ENCODE measurements around the gene GOLGA6A. TPM values are rescaled to one million over a fixed set of nuclear protein-coding genes. Genes with fewer than 3 reads are reported as not detected.
"Not testable (repeated sequence)": the region's sequence is repeated elsewhere in the genome, so short reads cannot be mapped to it uniquely, and the experiment has no call there.

The GOLGA6A gene
- total RNA-seq, 1 donor from 2014 or later = 0.05 TPM

DNA sequence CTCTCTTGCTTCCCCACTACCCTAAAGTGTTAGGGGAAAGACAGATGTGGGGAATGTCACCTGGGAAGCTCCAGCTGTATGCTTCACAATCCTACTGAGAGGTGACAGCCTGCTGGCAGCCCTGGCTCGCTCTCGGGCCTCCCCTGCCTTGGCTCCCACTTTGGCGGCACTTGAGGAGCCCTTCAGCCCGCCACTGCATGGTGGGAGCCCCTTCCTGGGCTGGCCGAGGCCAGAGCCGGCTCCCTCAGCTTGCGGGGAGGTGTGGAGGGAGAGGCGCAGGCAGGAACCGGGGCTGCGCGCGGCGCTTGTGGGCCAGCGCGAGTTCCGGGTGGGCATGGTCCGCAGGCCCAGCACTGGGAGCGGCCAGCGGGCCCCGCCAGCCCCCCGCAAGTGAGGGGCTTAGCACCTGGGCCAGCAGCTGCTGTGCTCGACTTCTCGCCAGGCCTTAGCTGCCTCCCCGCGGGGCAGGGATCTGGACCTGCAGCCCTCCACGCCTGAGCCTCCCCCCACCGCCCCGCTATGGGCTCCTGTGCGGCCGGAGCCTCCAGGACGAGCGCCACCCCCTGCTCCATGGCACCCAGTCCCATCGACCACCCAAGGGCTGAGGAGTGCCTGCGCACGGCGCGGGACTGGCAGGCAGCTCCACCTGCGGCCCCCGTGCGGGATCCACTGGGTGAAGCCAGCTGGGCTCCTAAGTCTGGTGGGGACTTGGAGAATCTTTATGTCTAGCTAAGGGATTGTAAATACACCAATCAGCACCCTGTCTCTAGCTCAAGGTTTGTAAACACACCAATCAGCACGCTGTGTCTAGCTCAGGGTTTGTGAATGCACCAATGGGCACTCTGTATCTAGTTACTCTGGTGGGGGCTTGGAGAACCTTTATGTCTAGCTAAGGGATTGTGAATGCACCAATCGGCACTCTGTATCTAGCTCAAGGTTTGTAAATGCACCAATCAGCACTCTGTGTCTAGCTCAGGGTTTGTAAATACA is 29.8 kb downstream of the GOLGA6A start:
- not testable (repeated sequence) for DNase-seq (ENCODE audit: low read depth)

DNA sequence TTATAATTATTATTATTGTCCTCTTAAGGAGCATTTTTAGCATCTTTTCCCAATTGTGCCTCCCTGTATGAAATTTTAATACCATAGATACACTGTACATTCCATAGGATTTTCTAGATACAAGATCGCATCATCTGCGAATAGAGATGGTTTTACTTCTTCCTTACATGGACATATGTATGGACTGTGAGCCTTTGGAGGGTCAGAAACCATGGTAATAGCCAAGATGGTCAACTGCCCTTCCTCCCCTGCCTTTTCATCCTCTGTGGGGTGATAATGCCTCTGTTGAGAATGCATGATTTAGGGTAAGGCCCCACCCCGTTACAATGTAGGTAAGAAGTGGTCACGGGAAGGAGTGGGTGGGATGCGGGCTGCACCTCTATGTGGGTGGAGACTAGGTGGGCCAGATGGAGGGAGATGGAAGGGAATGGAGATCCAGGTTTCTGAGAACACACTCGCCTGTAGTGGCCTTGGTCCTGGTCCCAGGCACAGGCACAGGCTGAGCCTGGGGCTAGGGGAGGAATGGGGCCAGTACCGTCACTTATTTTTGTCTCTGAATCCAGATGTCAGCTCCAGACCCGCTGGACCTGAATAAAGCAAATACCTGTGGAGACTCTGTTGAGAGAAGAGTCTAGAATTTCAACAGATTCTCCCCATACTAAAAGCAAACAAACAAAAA is 31.7 kb downstream of the GOLGA6A start:
- DNase-seq (ENCODE audit: low read depth) = no peak

DNA sequence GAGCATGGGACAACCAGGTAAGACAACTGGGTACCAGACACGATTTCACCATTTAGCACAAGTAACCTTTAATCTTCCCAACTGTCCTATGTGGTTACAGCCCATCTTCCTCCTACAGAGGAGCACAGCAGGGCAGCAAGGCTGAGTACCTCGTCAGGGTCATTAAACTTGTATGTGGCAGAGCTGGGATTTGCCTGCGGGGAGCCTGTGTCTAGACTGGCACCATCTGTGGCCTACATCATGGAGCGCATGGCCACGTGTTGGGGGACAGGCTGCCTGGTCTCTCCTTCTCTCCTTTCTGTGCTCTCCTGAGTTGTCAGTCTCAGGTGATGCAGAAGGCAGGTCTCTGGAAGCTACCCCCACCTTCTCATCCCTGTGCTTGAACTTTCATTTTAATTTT is 32.2 kb downstream of the GOLGA6A start:
- DNase-seq (ENCODE audit: low read depth) = no peak

DNA sequence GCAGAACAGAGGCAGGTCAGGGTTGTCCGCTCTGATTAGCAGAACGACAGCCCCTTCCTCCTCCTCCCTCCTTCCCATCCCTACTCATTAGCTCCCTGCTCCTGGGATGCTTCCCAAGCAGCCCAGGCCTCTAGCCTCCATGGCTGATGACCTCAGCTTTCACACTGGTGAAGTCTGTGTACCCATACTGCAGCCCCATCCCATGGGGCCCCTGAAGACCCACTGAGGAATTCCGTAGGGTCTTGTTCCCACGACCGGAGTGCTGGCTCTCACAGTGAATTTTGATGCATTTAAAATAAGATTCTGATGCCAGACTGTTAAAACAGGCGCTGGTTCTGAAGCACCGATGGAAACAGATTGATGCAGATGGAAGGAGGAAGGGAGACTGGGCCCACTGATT is 36.1 kb downstream of the GOLGA6A start:
- no peak for DNase-seq (ENCODE audit: low read depth)

DNA sequence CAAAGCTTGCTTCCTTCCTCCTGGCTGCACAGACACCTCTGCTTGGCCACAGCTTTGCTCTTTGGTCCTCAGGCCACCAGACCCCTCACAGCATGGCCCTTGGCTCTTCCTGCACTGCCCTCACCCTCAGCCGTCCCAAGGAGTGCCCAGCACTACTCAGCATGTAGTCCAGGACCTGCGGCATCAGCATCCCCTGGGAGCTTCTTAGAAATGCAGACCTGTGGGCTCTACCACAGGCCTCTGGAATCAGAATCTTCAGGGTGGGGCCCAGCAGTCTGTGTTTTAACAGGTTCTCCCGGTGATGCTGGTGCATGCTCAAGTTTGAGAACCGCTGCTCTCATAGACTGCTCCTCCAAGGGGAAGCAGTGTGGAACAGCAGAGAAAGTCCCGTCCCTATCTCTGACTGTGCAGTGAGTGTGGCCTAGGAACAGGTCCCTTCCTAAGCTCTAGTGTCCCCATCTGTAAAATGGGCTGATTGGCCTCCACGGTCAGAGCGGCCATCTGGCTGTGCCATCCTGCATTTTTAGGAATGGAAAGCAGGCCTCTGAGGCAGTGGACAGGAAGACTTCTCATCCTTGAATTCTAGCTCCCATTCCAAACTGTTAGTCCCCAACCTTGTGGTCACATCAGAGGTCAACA is 36.6 kb downstream of the GOLGA6A start:
- no peak for DNase-seq (ENCODE audit: low read depth)

DNA sequence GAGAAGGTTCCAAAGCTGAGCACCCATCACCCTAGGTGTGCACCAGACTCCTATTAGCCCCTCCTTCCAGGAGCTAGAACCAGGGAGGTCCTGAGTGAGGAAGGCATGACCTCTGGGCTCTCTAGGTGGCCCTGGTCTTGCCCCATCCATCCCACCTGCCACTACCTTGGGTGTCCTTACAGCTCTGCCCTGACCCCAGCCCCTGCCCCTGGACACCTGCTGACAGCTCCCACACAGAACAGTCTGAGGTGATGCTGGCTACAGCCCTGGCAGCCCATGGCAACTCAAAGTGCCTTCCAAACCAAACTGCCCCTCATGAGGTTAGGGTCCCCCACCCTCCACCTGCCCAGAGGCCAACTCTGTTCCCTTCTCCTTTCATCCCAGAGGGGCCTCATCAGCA is 37.2 kb downstream of the GOLGA6A start:
- no peak for DNase-seq (ENCODE audit: low read depth)

DNA sequence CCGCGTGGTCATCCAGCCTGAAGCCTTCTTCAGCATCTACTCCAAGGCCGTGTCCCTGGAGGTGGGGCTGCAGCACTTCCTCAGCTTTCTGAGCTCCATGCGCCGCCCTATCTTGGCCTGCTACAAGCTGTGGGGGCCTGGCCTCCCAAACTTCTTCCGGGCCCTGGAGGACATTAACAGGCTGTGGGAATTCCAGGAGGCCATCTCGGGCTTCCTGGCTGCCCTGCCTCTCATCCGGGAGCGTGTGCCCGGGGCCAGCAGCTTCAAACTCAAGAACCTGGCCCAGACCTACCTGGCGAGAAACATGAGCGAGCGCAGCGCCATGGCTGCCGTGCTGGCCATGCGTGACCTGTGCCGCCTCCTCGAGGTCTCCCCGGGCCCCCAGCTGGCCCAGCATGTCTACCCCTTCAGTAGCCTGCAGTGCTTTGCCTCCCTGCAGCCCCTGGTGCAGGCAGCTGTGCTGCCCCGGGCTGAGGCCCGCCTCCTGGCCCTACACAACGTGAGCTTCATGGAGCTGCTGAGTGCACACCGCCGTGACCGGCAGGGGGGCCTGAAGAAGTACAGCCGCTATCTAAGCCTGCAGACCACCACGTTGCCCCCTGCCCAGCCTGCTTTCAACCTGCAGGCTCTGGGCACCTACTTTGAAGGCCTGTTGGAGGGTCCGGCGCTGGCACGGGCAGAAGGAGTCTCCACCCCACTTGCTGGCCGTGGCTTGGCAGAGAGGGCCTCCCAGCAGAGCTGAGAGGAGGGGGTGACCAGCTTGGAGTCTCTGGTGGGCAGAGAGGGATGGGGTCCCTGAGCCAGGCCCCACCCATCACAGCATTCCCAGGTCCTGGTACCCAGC is 37.9 kb downstream of the GOLGA6A start:
- no peak for DNase-seq (ENCODE audit: low read depth)

DNA sequence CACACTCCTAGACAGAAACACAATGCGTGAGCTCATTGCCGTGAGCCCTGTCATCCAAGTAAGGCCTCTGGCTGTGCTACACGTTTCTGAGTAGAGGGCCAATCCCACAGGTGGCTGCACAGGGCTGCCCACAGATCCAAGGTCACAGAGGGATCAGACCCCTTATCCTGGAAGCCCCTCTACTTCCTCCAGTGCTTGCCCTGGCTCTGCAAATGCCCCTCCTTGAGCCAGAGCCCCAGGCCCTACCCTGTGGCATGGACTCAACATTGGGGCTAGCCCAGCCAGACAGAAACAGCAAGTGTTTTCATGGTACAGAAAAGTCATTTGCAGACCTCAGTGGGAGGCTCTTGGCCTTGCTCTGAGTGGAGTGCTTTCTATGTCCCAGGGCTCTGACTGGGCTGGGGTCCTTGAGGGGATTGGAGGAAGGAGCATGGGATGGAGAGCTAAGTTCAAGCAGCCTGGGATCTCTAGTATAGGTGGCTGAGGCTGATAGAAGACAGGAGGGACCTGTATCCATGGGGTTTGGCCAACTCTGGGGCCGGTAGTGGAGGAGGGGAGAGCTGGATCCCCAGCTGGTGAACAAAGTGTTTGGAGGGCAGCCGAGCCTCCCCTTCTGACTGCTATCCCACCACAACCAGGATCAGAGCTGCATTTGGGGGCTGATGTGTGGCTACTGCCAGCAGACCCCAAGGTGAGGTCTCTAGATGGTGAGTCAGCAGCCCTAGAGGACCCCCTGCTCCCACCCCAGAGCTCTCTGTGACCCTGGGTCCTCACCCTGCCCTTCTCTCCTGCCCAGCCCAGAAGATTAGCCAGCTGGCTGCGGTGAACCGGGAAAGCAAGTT is 38.7 kb downstream of the GOLGA6A start:
- DNase-seq (ENCODE audit: low read depth) = no peak

DNA sequence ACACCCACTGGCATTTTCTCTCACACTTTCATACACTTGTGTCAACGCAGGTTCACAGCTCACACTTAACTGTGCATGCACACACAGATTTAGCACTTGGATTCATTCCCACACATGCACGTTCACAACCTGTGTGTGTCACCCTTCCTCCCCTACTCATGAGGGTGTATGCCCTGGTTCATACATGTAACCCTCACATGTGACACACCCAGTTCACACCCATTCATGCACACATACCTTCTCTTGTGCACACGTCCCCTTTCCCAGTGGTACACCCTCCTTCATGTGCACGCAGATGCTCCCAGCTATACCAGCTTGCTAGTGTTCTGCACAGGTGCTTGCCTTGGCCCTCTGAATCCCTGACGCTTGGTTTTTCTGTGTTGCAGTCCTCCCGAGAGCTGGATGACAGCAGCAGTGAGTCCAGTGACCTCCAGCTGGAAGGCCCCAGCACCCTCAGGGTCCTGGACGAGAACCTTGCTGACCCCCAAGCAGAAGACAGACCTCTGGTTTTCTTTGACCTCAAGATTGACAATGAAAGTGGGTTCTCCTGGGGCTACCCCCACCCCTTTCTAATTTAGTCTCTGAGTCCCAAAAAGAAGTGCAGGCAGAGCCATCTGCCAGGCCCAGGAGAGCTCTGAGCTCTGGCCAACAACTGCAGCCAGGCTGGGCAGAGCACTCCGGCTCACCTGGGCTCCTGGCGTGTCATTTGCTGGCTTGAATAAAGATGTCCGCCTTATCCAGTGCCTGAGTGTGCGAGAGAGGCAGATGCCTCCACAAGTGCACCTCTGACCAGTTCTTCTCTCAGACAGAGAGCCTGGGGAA is 39.5 kb downstream of the GOLGA6A start:
- no peak for DNase-seq (ENCODE audit: low read depth)

DNA sequence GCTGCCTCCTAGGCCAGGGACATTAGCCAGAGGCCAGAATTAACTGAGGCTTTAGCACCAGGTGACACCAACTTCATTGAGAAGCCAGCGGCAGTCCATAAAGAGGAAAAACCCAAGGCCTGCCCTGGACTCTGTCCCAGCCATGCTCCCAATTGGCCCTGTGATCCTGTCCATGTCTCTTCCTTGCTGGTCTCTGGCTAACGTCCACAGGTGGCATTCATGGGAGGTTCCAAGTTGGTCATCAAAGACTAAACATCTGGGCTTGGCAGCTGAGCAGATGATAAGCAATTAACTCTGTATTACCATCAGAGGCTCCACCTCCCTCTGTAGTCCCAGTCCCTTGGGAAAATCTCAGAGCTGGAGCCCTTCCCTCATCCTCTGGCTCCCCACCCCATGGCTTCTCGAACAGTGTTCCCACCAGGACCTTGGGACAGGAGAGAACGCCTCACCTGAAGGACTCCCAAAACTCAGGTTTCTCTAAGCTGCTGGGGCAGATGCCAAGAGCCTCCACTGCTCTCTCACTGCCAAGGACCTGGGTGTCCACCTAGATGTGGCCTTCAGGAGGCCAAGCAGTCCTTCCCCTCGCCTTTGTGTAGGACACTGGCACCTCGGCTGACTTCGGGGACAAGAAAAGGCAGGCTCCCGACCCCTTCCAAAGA is 40.4 kb downstream of the GOLGA6A start:
- no peak for DNase-seq (ENCODE audit: low read depth)

DNA sequence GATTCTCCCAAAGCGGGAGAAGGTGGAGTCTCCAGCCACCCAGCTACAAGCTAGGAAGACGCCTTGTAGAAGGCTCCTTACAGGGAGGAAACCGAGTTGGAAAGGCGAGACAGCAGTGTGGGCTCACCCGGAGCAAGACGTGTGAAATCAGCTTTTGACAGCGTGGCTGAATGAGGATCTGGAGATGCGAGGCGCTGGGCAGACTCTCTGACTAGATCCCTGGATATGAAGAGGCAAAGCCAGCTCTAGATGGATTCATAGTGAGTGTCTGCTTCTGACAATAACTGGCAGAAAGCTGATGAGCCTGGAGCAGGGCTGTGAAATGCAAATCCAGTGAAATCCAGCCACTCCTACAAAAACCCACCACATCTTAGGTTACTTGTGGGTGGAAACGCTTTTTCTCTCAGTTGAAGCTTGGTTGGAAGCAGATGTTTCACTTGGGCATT is 41.0 kb downstream of the GOLGA6A start:
- no peak for DNase-seq (ENCODE audit: low read depth)

DNA sequence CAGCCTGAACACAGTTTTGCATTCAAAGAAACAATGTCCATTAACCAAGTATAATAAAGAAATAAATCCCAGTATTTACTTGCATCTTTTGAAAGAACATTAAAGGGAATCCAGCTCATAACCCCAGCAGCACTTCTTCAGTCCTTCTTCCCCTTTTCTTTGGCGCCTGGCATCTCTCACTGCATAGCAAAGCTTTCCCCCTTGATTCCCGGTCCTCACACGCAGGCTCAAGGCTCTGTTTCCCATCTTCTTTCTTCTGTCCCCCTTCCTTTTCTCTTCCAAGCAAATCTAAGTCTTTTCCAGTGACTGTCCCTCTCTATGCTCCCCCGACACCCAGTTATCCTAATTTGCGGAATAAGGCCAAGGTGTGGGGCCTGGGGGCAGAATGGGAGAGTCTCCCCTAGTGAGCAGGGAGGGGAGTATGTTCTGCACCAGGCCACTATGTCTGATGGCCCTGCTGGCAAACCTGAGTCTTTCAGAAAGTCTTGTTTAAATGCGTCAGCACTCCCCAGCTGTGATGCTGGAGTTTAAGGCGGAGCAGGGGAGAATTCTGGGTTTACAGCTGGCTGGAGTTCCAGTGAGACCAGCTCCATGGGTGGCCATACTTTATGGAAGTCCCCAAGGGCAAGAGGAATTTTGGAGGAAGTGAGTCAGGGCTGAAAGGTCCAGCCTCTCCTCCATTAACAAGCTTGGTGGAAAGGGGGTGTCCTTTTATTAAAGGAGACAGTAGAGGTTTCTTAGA is 42.1 kb downstream of the GOLGA6A start:
- DNase-seq (ENCODE audit: low read depth) = peak; percentile 50

DNA sequence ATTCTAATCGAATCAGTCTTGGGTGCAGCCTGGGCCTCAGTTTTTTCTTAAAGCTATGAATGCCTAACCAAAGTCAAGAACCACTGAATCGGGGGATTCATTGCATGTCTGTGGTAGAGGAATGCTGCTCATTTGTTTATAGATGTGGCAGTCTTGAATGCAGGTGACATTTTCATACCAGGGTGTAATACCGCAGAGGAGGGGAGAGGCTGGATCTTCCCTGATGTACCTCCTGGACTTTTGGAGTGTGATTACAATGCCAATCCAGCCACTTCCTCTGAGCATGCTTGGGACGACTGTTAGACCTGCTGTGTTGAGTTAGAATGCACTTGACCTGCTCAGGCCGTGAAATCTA is 42.7 kb downstream of the GOLGA6A start:
- DNase-seq (ENCODE audit: low read depth) = no peak

DNA sequence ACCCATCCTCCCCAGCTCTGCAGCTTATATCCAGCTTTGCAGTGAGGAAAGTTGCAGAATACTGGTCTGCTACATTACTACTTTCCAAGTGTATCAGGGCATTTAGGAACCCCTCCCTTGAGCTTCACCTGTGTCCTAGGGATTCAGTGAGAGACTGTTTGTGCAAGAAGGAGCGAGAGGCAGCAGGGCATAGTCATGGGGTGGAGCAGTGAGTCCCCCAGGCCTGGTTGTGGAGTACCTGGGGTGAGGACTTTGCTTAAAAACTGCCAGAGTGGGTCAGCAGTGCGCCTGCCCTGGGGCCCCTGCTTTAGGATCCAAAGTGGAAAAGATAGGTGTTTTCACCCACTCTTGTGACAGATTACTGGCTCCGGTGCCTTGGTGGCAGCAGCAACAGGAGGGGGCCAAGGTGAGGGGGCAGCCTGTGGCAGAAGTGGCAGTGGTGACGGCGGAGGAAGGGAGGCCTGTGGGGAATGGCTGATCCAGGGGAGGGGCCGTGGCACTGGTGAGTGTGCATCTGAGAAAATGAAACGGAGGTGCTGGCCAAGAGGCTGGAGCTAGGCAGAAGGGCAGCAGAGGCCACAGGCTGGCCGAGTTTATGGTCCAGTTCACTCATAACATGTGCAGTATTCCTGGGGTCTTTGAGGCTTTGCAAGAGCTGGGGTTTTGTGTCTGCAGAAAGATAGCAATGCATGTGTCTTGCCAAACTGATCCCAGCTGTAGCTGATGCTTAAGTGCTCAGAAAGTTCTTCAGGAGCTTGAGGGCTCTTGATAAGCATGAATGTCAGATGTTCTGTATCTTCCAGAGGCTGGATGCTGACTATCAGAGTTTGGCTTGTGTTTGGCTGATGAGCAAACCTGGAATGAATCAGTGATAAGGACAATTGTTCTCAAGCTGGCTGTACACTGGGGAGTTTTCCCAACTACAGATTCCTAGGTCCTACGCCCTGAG is 43.4 kb downstream of the GOLGA6A start:
- no peak for DNase-seq (ENCODE audit: low read depth)

DNA sequence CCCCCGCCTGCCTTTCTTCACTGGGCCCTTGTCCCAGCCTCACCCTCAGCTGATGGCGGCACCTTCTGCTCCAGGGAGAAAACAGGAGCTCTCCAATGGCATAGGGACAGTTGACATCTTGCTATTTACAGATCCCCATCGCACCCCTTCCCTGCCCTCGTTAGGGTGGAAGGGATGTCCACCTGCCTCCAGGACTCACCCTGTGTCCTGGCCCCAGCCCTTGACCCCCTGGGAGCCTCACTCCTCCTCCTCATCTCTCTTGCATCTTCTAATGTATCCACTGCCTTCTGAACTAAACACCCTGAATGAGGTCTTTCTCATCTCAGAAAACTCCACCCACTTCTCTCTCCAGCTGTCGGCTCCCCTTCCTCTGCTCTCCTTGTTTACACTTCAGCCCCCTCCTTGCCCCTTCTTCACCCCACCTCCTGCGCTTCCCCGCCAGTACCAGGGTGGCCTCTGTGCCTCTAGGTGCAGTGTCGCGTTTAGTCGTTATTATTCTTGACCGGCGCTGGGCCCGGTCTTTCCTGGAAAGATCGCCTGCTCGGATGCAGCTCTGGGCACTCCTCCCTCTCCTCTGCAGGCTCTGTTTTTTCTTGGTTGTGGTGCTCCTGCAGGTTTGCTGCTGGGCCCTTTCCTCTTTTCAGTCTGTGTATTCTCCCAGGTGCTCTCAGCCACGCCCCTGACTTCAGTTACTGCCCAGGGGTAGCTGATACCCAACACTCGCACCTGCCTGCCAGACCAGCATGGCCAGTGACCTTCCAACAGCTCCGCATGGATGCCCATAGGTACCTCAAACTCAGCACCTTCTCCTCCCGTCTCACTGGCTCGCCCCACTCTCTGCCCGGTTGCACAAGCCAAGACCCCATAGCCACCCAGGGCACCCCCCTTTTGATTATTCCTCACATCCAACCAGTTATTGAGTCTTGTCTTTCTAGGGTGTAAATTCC is 44.9 kb downstream of the GOLGA6A start:
- no peak for DNase-seq (ENCODE audit: low read depth)
